DMS 273 (cell line): Measurements from ENCODE around the gene PYURF.

ENCODE experiments used
- DNase-seq: peaks from one replicate; lab custom pipeline; 2025; ENCODE audit not compliant: unreplicated experiment; lab: John Stamatoyannopoulos, UW

PYURF gene

DNA sequence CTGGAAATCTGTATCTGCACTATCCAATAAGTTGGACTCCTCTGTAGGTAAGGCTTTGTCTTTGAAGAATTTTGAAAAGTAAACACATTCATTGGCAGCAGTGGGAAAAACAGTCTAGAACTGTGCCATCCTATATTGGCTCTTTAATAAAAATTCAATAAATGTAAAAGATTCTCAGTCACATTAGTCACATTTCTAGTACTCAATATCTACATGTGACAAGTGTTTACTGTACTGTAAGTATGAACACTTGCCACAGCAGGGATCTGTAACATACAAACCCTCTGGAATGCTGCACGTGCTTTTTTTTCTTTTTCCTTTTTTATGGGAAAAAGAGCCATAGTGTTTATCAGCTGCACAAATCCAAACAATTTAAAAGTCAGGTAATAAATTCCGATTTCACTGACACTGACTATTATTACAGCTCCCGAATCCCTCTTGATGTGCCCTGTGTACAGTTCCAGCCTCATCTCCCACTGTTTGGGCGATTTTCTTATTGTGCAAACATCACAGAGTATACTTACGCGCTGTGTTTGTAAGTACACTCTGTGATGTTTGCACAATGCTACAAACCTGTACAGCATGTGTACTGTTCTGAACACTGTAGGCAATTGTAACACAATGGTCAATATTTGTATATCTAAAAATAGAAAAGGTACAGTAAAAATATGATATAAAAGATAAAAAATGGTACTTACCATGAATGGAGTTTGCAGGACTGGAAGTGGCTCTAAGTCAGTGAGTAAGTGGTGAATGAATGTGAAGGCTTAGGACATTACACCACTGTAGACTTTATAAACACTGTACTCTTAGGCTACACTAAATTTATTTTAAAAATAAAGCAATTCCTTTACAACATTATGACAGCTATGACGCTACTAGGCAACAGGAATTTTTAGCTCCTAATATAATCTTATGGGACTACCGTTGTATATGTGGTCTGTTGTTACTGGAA is 8.7 kb downstream of the PYURF start:
- no peak for DNase-seq

DNA sequence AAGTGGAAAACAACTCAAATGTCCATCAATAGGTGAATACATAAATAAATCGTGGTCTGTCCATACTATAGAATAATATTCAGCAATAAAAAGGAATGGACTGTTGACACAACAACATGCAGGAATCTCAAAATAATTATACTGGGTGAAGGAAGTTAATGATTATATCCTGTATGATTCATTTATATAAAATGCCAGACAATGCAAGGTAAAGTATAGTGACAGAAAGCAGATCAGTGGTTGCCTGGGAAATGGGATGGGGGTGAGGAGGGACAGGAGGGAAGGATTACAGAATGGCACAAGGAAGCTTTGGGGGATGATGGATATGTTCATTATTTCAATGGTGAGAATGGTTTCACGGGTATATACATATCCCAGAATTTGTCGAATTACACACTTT is 12.3 kb downstream of the PYURF start:
- DNase-seq = no peak

DNA sequence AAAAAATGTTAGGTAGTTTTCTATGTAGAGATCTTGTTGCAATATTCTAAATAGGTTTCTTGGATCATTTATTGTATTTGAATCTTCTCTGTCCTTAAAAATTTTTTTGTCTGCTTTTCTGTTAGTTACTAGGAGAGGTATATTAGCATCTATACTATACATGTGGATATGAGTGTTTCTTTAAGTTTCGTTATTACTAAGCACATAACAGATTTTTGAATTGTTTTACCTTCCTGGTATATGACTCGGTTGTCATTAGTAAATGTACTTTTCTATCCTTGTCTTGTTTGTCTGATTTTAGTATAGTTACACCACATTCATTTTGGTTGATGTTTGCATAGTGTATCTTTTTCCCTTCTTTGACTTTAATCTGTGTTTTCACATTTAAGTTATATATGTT is 20.2 kb downstream of the PYURF start:
- no peak for DNase-seq

DNA sequence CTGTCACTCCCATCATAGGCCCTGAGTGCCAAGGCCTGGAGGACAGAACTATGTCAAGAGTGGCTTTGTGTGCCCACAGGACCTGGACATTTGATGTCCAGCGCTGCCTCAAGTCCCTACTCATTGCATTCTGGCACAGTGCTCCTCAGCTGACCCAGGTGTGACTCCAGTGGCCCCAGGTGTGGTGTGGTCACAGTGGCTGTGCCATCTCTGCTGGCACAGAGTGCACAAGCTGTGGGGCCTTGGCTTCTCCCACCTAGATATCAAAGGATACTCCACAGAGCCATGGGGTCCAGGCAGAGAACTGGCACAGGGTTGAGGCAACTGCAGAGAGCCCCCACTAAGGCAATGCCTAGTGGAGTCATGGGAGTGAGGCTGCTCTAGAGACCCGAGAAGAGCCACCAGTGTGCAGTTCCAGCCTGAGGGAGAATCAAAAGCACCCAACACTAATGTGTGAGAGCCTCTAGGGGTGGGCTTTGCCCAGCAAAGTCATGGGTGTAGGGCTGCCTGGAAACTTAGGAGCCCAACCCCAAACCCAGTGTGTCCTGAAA is 25.6 kb downstream of the PYURF start:
- DNase-seq = no peak

DNA sequence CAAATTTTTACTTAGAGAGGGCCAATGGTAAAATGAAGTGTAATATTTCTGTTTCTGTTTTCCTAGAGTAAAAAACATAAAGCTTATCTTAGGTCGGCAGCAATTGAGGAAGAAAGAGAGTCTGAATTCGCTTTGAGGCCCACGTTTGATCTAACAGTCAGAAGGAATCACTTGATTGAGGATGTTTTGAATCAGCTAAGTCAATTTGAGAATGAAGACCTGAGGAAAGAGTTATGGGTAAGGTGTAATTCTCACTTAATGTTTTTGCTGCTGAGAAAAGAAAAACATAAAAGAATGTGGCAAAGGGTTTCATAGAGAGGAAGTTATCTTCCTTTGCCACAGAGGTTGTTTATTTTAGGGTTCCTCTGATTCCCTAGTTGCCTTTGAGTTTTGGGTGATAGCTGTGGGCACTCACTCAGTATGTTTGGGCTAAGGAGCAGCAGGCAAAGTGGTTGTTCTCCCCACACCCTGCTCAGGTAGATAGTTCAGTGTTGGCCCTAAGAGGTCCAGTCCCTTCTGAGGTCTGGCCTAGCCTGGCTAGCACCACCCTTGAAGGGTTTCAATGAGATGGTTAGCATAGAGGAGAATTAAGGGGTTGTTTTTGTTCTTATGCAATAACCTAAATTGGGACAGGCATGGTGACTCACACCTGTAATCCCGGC is 34.3 kb downstream of the PYURF start:
- DNase-seq = no peak

DNA sequence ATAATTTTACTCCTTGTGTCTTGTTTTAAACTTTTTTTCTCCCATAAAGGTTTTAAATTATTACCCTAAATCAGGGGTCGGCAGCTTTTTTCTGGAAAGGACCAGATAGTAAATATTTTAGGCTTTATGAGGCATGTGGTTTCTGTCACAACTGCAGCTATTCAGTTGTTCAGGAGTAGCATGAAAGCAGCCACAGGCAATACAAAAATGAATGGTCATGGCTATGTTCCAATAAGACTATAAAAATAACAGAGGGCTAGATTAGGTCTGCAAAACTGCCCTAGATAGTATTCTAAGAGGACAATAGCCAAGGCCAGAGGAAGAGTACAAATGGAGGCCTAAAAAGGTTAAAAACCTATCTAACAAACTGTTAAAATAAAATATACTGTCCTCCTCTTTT is 42.0 kb downstream of the PYURF start:
- DNase-seq = no peak

DNA sequence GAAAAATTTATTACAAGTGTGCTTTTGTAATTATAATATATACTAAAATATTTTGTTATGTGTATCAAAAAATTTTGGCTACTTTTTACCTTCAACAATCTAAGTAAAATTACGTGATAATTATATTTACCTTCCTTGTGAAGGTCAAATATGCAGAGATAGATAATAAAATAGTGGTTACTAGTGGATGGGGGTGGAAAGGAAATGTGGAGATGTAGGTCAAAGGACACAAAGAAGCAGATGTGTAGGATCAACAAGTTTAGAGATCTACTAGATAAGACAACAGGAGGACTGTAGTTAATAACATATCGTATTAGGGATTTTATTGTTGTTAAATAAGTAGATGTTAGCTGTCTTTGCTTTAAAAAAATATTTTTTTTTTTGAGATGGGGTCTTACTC is 45.3 kb downstream of the PYURF start:
- no peak for DNase-seq

DNA sequence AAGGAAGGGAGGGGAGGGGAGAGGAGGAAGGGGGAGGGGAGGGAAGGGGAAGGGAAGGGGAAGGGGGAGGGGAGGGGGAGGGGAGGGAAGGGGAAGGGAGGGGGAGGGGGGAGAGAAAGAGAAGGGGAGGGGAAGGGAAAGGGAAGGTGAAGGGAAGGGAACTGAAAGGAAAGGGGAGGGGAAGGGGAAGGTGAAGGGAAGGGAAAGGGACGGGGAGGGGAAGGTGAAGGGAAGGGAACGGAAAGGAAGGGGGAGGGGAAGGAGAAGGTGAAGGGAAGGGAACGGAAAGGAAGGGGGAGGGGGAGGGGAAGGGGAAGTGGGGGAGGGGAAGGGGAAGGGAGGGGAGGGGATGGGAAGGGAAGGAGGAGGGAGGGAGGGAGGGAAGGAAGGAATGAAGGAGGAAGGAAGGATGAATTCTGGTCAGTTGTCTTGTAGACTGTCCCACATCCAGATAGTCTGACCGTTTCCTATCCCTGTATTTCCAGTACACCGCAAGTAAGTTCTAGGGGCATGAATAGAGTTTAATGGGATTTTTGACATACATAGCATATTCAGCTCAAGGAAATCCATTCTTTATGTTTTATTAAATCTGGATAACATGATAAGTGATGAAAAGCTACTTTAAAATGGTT is 46.2 kb downstream of the PYURF start:
- DNase-seq = no peak
